AG04449 (cell line): ENCODE results near the gene PPP1R7.

Source experiments
- CTCF ChIA-PET: fragments of 350-600 bp; formaldehyde crosslinking; extraction: SDS; loops from one replicate; lab custom pipeline; 2021; ENCODE audit warnings: antibody characterized with exemption; lab: Yijun Ruan, JAX
- POLR2A ChIA-PET: fragments of 400-600, 350-600 bp; formaldehyde crosslinking; extraction: SDS; loops from one replicate; lab custom pipeline; 2020; ENCODE audit warnings: antibody characterized with exemption, inconsistent platforms; lab: Yijun Ruan, JAX
- DNase-seq: peaks from one replicate; pipeline ENCODE4 v3.0.0-alpha.2; 2010; ENCODE audit warnings: low read depth, low spot score
- H3K4me3 ChIP-seq: 2 replicates; pipeline ENCODE4 v1.5.1; 2011; ENCODE audit warnings: low read depth, mild to moderate bottlenecking, control low read depth, low read length
- TF ChIP-seq, protein P1 (sequence below): IDR thresholded peaks from one replicate; pipeline ENCODE4 v1.5.1; 2011; ENCODE audit warnings: mild to moderate bottlenecking, moderate library complexity, low read length, control low read depth, inconsistent platforms; ENCODE audit not compliant: insufficient read depth; ENCODE audit errors: missing control alignments

The PPP1R7 gene

DNA sequence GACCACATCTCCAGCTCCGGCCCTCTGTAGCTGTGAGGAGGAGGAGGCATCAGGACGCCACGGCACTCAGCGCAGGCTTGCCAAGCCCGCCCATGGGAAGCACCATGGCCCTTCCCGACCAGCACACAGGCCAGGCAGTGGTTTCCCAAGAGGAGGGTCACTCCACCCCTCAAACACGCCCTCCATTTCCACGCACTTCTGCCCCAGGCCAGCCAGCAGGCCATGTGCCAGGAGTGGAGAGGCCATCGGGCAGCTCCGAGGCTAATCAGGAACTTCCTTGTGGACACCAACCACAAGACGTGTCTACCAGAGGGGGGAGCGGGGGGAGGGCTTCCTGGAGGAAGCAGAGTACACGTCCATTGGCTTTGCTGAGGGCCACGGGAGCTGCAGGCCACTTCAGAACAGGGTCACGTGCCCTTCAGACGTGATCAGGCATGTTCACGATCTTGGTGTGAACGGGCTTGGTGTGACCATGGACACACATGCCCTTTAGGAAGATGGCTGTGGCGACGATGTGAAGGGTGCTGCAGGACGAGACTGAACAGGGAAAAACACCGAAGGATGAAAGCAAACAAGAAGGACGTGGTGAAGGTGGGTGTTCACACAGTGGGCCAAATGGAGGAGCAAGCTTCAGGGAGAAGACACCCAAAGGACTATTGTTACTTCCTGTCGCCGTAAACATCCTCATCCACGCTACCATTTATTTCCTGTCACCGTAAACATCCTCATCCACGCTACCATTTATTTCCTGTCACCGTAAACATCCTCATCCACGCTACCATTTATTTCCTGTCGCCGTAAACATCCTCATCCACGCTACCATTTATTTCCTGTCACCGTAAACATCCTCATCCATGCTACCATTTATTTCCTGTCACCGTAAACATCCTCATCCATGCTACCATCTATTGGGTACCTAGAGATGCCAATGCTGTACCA, 41.7 kb upstream of the PPP1R7 start:
- DNase-seq = no peak
- TF ChIP-seq, protein P1, sequence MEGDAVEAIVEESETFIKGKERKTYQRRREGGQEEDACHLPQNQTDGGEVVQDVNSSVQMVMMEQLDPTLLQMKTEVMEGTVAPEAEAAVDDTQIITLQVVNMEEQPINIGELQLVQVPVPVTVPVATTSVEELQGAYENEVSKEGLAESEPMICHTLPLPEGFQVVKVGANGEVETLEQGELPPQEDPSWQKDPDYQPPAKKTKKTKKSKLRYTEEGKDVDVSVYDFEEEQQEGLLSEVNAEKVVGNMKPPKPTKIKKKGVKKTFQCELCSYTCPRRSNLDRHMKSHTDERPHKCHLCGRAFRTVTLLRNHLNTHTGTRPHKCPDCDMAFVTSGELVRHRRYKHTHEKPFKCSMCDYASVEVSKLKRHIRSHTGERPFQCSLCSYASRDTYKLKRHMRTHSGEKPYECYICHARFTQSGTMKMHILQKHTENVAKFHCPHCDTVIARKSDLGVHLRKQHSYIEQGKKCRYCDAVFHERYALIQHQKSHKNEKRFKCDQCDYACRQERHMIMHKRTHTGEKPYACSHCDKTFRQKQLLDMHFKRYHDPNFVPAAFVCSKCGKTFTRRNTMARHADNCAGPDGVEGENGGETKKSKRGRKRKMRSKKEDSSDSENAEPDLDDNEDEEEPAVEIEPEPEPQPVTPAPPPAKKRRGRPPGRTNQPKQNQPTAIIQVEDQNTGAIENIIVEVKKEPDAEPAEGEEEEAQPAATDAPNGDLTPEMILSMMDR = no peak
- POLR2A ChIA-PET = no interaction called here
- no peak overlapping the region for H3K4me3 ChIP-seq
- CTCF ChIA-PET = no interaction called here

DNA sequence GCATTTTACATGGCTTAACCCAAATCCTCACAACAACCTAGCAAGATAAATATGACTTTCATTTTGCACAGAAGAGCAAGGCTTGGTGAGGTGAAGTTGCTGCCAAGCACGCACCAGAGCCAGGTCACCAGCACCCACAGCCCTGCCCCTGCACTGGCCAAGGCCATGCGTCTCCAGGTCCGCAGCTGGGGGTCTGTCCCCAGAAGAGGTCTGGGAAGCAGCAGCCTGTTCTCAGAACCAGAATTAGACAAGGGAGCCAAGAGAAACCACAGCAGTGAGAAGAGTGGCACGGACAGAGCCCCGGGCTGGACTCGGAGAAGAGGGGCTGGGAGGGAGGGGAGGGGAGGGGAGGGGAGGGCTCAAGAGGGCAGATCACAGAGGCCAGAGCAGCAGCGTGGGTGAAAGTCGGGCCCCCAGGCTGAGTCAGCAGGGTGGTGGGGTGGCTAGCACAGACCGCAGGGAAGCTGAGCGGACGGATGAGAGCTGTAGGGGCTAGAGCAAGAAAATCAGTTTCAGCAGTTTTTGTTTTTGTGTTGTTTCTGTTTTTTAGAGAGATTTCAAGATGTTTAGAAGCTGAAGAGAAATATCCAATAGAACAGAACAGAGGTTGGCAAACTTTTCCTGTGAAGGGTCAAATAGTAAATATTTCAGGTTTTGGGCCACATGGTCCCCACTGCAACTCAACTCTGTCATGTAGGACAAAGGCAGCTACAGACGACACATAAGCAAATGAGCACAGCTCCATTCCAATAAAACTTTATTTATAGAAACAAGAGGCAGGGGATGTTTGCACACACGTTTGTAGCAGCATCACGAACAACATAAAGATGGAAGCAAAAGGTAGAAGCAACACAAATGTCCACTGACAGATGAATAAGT, 40.8 kb upstream of the PPP1R7 start:
- POLR2A ChIA-PET = interaction anchor here (0.6 kb wide), 1 partner anchor 22 kb away, joined by 3 read pairs; no protein-coding TSS in a partner anchor
- no peak for DNase-seq
- CTCF ChIA-PET = interaction anchor here (1.0 kb wide), 1 partner anchor 195 kb away, joined by 3 read pairs; no protein-coding TSS in a partner anchor
- TF ChIP-seq, protein P1 = no peak
- no peak overlapping the region for H3K4me3 ChIP-seq

DNA sequence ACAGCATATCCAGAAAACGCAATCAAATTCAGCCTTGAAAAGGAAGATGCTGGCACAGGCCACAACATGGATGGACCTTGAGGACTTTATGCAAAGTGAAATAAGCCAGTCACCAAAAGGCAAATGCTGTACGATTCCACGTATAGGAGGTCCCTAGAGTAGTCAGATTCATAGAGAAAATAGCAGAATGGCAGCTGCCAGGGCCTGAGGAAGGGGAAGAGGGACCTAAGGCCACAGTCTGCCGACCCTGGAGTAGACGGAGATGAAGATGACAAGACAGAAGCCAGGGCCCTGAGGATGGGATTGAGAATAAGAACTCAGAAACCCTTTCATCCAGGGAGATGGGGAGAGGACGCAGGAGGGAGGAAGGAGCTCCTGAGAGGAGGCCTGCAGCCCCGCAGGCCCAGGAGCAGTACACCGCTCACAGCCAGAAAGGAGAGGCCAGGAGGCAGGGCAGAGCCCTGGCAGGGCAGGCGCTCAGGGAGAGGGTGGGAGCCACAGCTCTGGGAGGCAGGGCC, 40.1 kb upstream of the PPP1R7 start:
- ChIA-PET CTCF (interaction anchor here (1.0 kb wide), 1 partner anchor 196 kb away, joined by 3 read pairs; no protein-coding TSS in a partner anchor), POLR2A (interaction anchor here (0.6 kb wide), 1 partner anchor 21 kb away, joined by 3 read pairs; no protein-coding TSS in a partner anchor)
- TF ChIP-seq, protein P1 = no peak
- no peak for DNase-seq
- H3K4me3 ChIP-seq = no peak overlapping the region

- POLR2A ChIA-PET = no interaction called here
Observed at GRCh38 chr2:241110607-241111439, 39.4 kb upstream of the PPP1R7 start.

DNA sequence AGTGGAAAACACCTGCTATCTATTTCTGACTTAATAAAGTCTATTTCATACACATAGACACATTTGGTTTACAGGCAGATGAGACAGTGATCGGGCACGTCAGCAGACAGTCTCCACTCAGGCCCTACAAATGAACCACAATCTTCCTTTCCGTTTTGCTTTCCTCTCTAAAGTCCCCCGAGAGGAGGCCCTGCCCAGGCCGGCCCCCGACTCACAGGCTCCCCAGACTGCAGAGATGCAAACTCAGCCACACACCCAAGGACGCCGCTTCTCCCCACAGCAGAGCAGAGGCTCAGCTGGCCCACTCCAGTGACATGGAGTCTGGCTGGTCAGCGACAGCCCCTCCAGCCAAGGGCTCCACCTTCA, 38.8 kb upstream of the PPP1R7 start:
- H3K4me3 ChIP-seq = no peak overlapping the region
- TF ChIP-seq, protein P1 = no peak
- POLR2A ChIA-PET = no interaction called here
- CTCF ChIA-PET = no interaction called here
- DNase-seq = no peak

More at GRCh38 chr2:241110607-241111439, 39.4 kb upstream of the PPP1R7 start:
- no peak for DNase-seq
- TF ChIP-seq, protein P1 = no peak
- H3K4me3 ChIP-seq = no peak overlapping the region
- CTCF ChIA-PET = interaction anchor here (1.0 kb wide), 1 partner anchor 196 kb away, joined by 3 read pairs; no protein-coding TSS in a partner anchor
